Spinal cord (tissue), 10 donors: ENCODE data around the gene STIM2. TPM values are rescaled to one million over a fixed set of nuclear protein-coding genes. Genes with fewer than 3 reads are reported as not detected.
"Not testable (repeated sequence)": the region's sequence is repeated elsewhere in the genome, so short reads cannot be mapped to it uniquely, and the experiment has no call there.

Experiments
- DNase-seq, 6 donors: peaks; one replicate each; pipeline versions ENCODE4 v3.0.0 to v3.0.0-alpha.2; 2013 to 2015; ENCODE audit warnings: low spot score in 6 of 6, low read depth in 4 of 6
- H3K27ac ChIP-seq: one replicate; pipeline ENCODE4 v1.5.1; 2013; ENCODE audit warnings: low read depth, low read length, control low read depth
- H3K27me3 ChIP-seq: one replicate; pipeline ENCODE4 v1.6.1; 2013; ENCODE audit warnings: low read length; ENCODE audit not compliant: control insufficient read depth, insufficient read depth
- H3K36me3 ChIP-seq: one replicate; pipeline ENCODE4 v1.6.1; 2013; ENCODE audit warnings: low read length; ENCODE audit not compliant: control insufficient read depth, insufficient read depth
- H3K4me1 ChIP-seq: one replicate; pipeline ENCODE4 v1.6.1; 2013; ENCODE audit warnings: low read length; ENCODE audit not compliant: control insufficient read depth, insufficient read depth
- H3K4me3 ChIP-seq: one replicate; pipeline ENCODE4 v1.5.1; 2013; ENCODE audit warnings: low read depth, low read length, control low read depth
- H3K9me3 ChIP-seq: one replicate; pipeline ENCODE4 v1.6.1; 2013; ENCODE audit warnings: low read length; ENCODE audit not compliant: control insufficient read depth, insufficient read depth
- WGBS: methylation state at CpG from one replicate; pipeline ENCODE4 v1.1.5; 2013; ENCODE audit warnings: missing lambda C conversion rate; ENCODE audit not compliant: insufficient coverage; 5-methylcytosine and 5-hydroxymethylcytosine counted together
- polyA plus RNA-seq, 2 donors: library from polyadenylated mRNA; unstranded; fragments of 120-200 nt; gene quantifications; one replicate each; pipeline ENCODE4 v1.2.1, GENCODE V29; 2013; ENCODE audit not compliant: insufficient read length in 2 of 2
- total RNA-seq, 2 donors: library from RNA; depleted of rRNA in 1 of 2; stranded (reverse); fragments of 120-200 nt in 1 of 2; fragments of >200 nt in 1 of 2; gene quantifications; one replicate each; pipeline versions ENCODE4 v1.2.3 to v1.2.4, GENCODE V29; 2013 to 2014
- donor health status: healthy.

STIM2 gene
- total and polyA plus RNA-seq, 4 donors = 27.3 to 69.5 (median 44.2) TPM

DNA sequence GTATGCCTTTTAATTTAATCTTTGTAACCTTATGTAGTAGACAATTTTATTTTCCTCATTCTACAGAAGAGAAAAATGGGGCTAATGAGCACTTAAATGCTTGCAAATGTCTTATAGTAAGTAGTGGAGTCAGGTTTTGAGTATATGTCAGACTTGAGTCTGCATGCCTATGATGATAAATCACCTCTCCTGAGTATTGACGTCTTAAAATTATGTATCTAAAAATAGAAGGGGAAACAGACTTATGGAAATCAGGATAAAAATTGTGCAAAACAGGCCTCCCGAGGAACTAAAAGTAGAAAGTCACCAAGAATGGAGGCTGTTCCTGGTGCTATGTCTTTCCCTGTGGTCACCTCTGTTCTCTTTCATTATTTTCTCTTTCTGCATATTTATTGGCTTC is 92.7 kb downstream of the STIM2 start:
- H3K27me3 ChIP-seq = no peaks in the 10 kb centered on the region
- no peaks in the 10 kb centered on the region for H3K36me3 ChIP-seq
- H3K4me1 ChIP-seq = no peaks in the 10 kb centered on the region
- H3K9me3 ChIP-seq = no peaks in the 10 kb centered on the region
- no peak for DNase-seq
- 100% methylated on average over 1 of the region's 2 CpGs for WGBS
- H3K4me3 ChIP-seq = no peak overlapping the region
- no peak overlapping the region for H3K27ac ChIP-seq

DNA sequence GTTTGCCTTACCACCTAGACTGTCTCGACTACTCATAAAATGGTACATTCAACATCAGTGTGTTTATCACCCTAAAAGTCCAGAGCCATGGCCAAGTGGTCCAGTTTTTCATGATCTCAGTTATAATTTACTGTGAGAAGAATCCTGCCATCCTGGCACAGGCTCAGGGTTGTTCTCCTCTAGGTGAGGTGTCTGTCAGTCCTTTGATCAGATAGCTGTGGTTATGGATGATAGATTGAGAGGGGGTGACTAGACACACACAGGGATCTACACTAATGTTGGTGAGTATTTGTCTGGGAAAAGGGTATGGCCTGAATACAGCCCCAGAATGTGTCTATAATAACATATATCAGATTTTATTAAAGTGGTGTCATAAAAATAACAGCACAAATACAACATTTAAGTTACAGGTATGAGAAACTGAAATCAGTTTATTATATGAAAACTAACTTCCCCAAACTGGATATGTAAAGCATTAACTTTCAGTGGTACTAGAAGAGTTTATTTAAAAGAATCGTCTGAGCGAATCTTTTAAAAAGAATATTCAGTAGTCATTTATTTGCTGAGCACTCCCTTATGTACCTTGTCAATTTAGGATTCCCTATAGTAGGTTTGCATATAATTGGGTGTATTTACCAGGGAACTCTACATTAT is 93.3 kb downstream of the STIM2 start:
- Histone ChIP-seq H3K4me1 (no peaks in the 10 kb centered on the region), H3K27ac (no peak overlapping the region), H3K4me3 (no peak overlapping the region), H3K27me3 (no peaks in the 10 kb centered on the region), H3K36me3 (no peaks in the 10 kb centered on the region), H3K9me3 (no peaks in the 10 kb centered on the region)
- WGBS = 78% methylated on average over 1 of the region's 3 CpGs
- no peak for DNase-seq

- no peak overlapping the region for H3K27ac ChIP-seq
- no peaks in the 10 kb centered on the region for H3K9me3 ChIP-seq
- no peak for DNase-seq
- no peaks in the 10 kb centered on the region for H3K4me1 ChIP-seq
- H3K36me3 ChIP-seq = no peaks in the 10 kb centered on the region
- no CpG with 5 or more reads among the region's 2 CpGs for WGBS
- no peak overlapping the region for H3K4me3 ChIP-seq
- H3K27me3 ChIP-seq = no peaks in the 10 kb centered on the region
These were observed 94.6 kb downstream of the STIM2 start for GRCh38 chr4:26955241-26955640.

- no peak overlapping the region for H3K27ac ChIP-seq
- H3K27me3 ChIP-seq = no peaks in the 10 kb centered on the region
- no peaks in the 10 kb centered on the region for H3K9me3 ChIP-seq
- WGBS = 84% methylated on average over 2 of the region's 4 CpGs
- DNase-seq = no peak
- H3K4me1 ChIP-seq = no peaks in the 10 kb centered on the region
- no peaks in the 10 kb centered on the region for H3K36me3 ChIP-seq
- H3K4me3 ChIP-seq = no peak overlapping the region
These were observed 98.4 kb downstream of the STIM2 start for GRCh38 chr4:26958925-26959653.

- Histone ChIP-seq H3K27ac (no peak overlapping the region), H3K4me3 (no peak overlapping the region), H3K9me3 (no peaks in the 10 kb centered on the region), H3K4me1 (no peaks in the 10 kb centered on the region), H3K36me3 (no peaks in the 10 kb centered on the region), H3K27me3 (no peaks in the 10 kb centered on the region)
- no CpG with 5 or more reads among the region's 1 CpG for WGBS
- no peak for DNase-seq
These were observed 99.0 kb downstream of the STIM2 start for GRCh38 chr4:26959654-26960047.

- no peaks in the 10 kb centered on the region for H3K27me3 ChIP-seq
- no peak overlapping the region for H3K27ac ChIP-seq
These were observed 102.1 kb downstream of the STIM2 start for GRCh38 chr4:26962720-26963119.

DNA sequence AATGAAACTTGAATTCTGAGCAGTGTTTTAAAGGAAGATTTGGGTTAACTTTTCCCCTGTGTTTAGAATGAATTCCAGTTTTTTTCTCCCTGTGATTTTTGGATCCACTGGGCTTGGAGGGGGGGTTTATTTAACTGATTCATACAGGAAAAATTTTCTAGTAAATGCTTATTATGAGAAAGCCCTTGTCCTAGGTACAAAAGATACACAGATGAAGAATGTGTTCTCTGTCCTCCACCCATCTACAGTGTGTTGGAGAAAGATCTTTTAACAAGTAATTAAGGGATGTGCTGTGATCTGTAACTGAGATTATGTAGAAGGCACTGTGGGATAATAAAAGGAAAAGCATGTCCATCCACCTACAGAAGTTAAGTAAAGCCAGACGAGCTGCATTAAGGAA is 103.9 kb downstream of the STIM2 start:
- H3K27me3 ChIP-seq = no peaks in the 10 kb centered on the region
- no peaks in the 10 kb centered on the region for H3K9me3 ChIP-seq
- peak in 1 of 6 donors; percentile 30 for DNase-seq
- H3K4me3 ChIP-seq = no peak overlapping the region
- H3K36me3 ChIP-seq = no peaks in the 10 kb centered on the region
- H3K4me1 ChIP-seq = no peaks in the 10 kb centered on the region
- WGBS = no CpG with 5 or more reads among the region's 1 CpG
- no peak overlapping the region for H3K27ac ChIP-seq

More at GRCh38 chr4:26962720-26963119, 102.1 kb downstream of the STIM2 start:
- no peaks in the 10 kb centered on the region for H3K4me1 ChIP-seq
- H3K4me3 ChIP-seq = no peak overlapping the region
- H3K36me3 ChIP-seq = no peaks in the 10 kb centered on the region
- DNase-seq = no peak
- no peaks in the 10 kb centered on the region for H3K9me3 ChIP-seq

- DNase-seq = no peak
- no peaks in the 10 kb centered on the region for H3K27me3 ChIP-seq
- H3K36me3 ChIP-seq = no peaks in the 10 kb centered on the region
- no peaks in the 10 kb centered on the region for H3K9me3 ChIP-seq
- H3K27ac ChIP-seq = no peak overlapping the region
- no peaks in the 10 kb centered on the region for H3K4me1 ChIP-seq
- no peak overlapping the region for H3K4me3 ChIP-seq
- no CpG with 5 or more reads among the region's 1 CpG for WGBS
These were observed 104.4 kb downstream of the STIM2 start for GRCh38 chr4:26964994-26965393.

DNA sequence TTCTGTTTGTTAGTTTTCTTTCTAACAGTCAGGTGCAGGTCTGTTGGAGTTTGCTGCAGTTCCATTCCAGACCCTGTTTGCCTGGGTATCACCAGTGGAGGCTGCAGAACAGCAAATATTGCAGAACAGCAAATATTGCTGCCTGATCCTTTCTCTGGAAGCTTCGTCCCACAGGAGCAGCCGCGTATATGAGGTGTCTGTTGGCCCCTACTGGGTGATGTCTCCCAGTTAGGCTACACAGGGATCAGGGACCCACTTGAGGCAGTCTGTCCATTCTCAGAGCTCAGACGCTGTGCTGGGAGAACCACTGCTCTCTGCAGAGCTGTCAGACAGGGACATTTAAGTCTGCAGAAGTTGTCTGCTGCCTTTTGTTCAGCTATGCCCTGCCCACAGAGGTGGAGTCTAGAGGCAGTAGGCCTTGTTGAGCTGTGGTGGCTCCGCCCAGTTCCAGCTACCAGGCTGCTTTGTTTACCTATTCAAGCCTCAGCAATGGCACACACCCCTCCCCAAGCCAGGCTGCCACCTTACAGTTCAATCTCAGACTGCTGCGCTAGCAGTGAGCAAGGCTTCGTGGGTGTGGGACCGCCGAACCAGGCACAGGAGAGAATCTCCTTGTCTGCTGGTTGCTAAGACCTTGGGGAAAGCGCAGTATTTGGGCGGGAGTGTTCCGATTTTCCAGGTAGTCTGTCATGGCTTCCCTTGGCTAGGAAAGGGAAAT is 115.0 kb downstream of the STIM2 start:
- 89% methylated on average over 11 of the region's 12 CpGs for WGBS

More for the DNA sequence above, 115.0 kb downstream of the STIM2 start:
- not testable (repeated sequence) for H3K9me3 ChIP-seq, H3K36me3 ChIP-seq, H3K4me3 ChIP-seq, DNase-seq, H3K4me1 ChIP-seq, H3K27me3 ChIP-seq, H3K27ac ChIP-seq
